Measurements from ENCODE around the gene KMT2C.

KMT2C gene

DNA sequence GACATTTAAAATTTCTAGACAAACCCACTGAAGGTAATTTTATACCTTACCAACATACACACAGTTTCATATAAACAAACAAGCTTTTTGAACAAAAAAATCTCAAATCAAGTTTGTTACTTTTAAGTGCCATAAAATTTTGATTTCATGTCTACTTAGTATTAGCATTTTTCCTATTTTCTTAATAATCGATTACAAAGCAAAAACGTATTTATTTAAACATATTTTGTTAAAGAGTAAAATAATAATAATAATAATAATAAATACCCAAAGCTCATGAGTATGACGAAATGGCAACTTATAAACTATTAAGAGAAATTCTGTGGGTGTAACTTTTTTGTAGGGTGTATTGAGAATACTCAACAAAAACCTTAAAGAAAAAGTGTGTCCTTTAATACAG is 232.7 kb downstream of the KMT2C start:
- no peak for TF ChIP-seq Cebpa-rat (IDR thresholded peaks at IDR 0.05)
- H3K27me3 ChIP-seq, result no peaks in the 10 kb centered on the region
- H3K4me2 ChIP-seq, result no peak overlapping the region
- no peak overlapping the region for H3K9ac ChIP-seq
- no peak overlapping the region for H3K27ac ChIP-seq
- no peak overlapping the region for H3K4me3 ChIP-seq
- peaks cover 65% of the 10 kb centered on the region for H3K36me3 ChIP-seq
- H4K20me1 ChIP-seq, result no peaks in the 10 kb centered on the region
- H3K9me3 ChIP-seq, result no peaks in the 10 kb centered on the region
- no peaks in the 10 kb centered on the region for H3K4me1 ChIP-seq

DNA sequence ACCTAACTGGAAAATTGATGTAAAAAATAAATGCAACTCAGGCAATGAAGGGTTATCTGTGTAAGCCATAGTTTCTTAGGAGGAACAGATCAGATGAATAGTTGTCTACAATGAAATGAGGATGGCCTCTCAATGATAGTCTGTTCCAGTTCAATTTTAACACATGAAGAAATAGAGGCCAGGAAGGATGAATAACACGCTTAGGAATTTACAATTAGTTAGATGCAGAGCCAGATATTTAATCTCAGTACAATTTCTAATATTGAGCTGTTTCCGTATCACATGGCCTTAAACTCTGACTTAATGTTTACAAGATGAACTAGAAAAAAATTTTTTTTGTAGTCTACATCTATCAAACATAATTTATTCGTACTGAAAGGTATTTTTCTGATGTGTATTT is 233.7 kb downstream of the KMT2C start:
- Histone ChIP-seq H3K9me3 (no peaks in the 10 kb centered on the region), H3K4me1 (no peaks in the 10 kb centered on the region), H3K4me2 (no peak overlapping the region), H3K27me3 (no peaks in the 10 kb centered on the region), H3K36me3 (peaks cover 58% of the 10 kb centered on the region), H3K27ac (no peak overlapping the region), H4K20me1 (no peaks in the 10 kb centered on the region), H3K4me3 (no peak overlapping the region), H3K9ac (no peak overlapping the region)
- TF ChIP-seq Cebpa-rat (IDR thresholded peaks at IDR 0.05), result no peak

GRCh38 chr7:152200395-152200794 is 235.4 kb downstream of the KMT2C start:
- no peak overlapping the region for H3K27ac ChIP-seq
- H3K9ac ChIP-seq, result no peak overlapping the region
- TF ChIP-seq Cebpa-rat (IDR thresholded peaks at IDR 0.05), result no peak
- no peaks in the 10 kb centered on the region for H3K4me1 ChIP-seq
- no peak overlapping the region for H3K4me2 ChIP-seq
- no peaks in the 10 kb centered on the region for H3K27me3 ChIP-seq
- no peak overlapping the region for H3K4me3 ChIP-seq
- H3K36me3 ChIP-seq, result peaks cover 64% of the 10 kb centered on the region
- H3K9me3 ChIP-seq, result no peaks in the 10 kb centered on the region
- no peaks in the 10 kb centered on the region for H4K20me1 ChIP-seq

DNA sequence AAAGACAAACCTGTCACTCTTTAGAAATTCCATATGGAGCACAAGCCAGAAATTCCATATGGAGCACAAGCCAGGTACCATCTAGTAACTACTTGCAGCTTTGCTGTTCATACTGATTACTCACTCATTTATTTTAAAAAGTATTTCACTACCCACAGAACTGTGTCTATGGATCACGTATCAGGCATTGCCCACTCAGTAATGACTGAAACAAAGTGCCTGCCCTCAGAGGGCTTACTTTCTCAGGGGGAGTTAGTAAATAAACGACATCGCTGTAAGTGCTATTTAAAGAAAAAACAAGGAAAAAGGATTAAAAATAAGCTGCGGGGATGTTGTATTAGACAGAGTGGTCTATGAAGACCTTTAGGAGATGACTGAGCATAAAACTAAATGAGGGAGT is 239.4 kb downstream of the KMT2C start:
- Histone ChIP-seq H3K36me3 (peaks cover 62% of the 10 kb centered on the region), H3K9me3 (no peaks in the 10 kb centered on the region), H3K27me3 (no peaks in the 10 kb centered on the region), H3K4me1 (peaks cover 24% of the 10 kb centered on the region), H3K4me2 (no peak overlapping the region), H3K4me3 (no peak overlapping the region), H4K20me1 (no peaks in the 10 kb centered on the region), H3K27ac (no peak overlapping the region), H3K9ac (no peak overlapping the region)
- no peak for TF ChIP-seq Cebpa-rat (IDR thresholded peaks at IDR 0.05)

- Histone ChIP-seq H4K20me1 (no peaks in the 10 kb centered on the region), H3K27ac (peak overlapping the region; percentile 76), H3K36me3 (peaks cover 68% of the 10 kb centered on the region), H3K4me3 (no peak overlapping the region), H3K27me3 (no peaks in the 10 kb centered on the region), H3K9ac (no peak overlapping the region), H3K9me3 (no peaks in the 10 kb centered on the region), H3K4me2 (peak overlapping the region; percentile 68), H3K4me1 (peaks cover 24% of the 10 kb centered on the region)
- TF ChIP-seq Cebpa-rat (IDR thresholded peaks at IDR 0.05), result no peak
Observed at GRCh38 chr7:152193880-152194279, 241.9 kb downstream of the KMT2C start.

- Histone ChIP-seq H3K27ac (no peak overlapping the region), H3K36me3 (peaks cover 87% of the 10 kb centered on the region), H3K27me3 (no peaks in the 10 kb centered on the region)
Observed at GRCh38 chr7:152189061-152189460, 246.7 kb downstream of the KMT2C start.

GRCh38 chr7:152185558-152185957 is 250.2 kb downstream of the KMT2C start:
- Histone ChIP-seq H4K20me1 (no peaks in the 10 kb centered on the region), H3K27ac (no peak overlapping the region), H3K4me3 (no peak overlapping the region), H3K9ac (no peak overlapping the region), H3K36me3 (peaks cover 94% of the 10 kb centered on the region), H3K27me3 (no peaks in the 10 kb centered on the region), H3K4me2 (no peak overlapping the region), H3K4me1 (no peaks in the 10 kb centered on the region), H3K9me3 (no peaks in the 10 kb centered on the region)
- no peak for TF ChIP-seq Cebpa-rat (IDR thresholded peaks at IDR 0.05)

More at GRCh38 chr7:152189061-152189460, 246.7 kb downstream of the KMT2C start:
- TF ChIP-seq Cebpa-rat (IDR thresholded peaks at IDR 0.05), result no peak
- peaks cover 20% of the 10 kb centered on the region for H3K4me1 ChIP-seq
- no peaks in the 10 kb centered on the region for H3K9me3 ChIP-seq
- H4K20me1 ChIP-seq, result no peaks in the 10 kb centered on the region
- H3K9ac ChIP-seq, result no peak overlapping the region
- H3K4me2 ChIP-seq, result no peak overlapping the region
- H3K4me3 ChIP-seq, result no peak overlapping the region

- Histone ChIP-seq H3K27ac (no peak overlapping the region), H3K4me1 (no peaks in the 10 kb centered on the region), H3K4me3 (no peak overlapping the region), H3K9ac (no peak overlapping the region), H3K36me3 (peaks cover 97% of the 10 kb centered on the region), H3K27me3 (no peaks in the 10 kb centered on the region), H4K20me1 (no peaks in the 10 kb centered on the region), H3K9me3 (no peaks in the 10 kb centered on the region), H3K4me2 (no peak overlapping the region)
- TF ChIP-seq Cebpa-rat (IDR thresholded peaks at IDR 0.05), result no peak
Observed at GRCh38 chr7:152180587-152180986, 255.2 kb downstream of the KMT2C start.

DNA sequence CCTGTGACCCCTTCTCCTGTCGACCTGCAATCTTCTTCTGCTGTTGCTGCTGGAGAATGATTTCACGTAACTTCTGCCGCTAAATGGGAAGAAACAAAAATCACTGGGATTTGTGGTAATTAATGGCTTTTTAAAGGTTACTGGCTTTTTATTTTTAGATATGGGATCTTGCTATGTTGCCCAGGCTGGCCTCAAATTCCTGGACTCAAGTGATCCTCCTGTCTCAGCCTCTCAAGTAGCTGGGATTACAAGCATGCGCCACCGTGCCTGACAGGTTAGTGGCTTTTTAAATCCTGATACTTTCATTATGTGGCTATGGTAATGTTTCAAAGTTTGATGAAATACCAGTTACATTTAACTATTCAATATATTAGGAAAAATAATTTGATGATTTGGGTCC is 255.8 kb downstream of the KMT2C start:
- H3K9ac ChIP-seq, result no peak overlapping the region
- no peaks in the 10 kb centered on the region for H3K4me1 ChIP-seq
- no peaks in the 10 kb centered on the region for H3K27me3 ChIP-seq
- H3K36me3 ChIP-seq, result peaks cover 98% of the 10 kb centered on the region
- no peak overlapping the region for H3K27ac ChIP-seq
- TF ChIP-seq Cebpa-rat (IDR thresholded peaks at IDR 0.05), result no peak
- H3K4me2 ChIP-seq, result no peak overlapping the region
- no peak overlapping the region for H3K4me3 ChIP-seq
- no peaks in the 10 kb centered on the region for H4K20me1 ChIP-seq
- no peaks in the 10 kb centered on the region for H3K9me3 ChIP-seq

GRCh38 chr7:152178405-152179058 is 257.3 kb downstream of the KMT2C start:
- no peak overlapping the region for H3K9ac ChIP-seq
- peaks cover 98% of the 10 kb centered on the region for H3K36me3 ChIP-seq

More at GRCh38 chr7:152178405-152179058, 257.3 kb downstream of the KMT2C start:
- Histone ChIP-seq H3K27me3 (no peaks in the 10 kb centered on the region), H3K27ac (no peak overlapping the region), H3K4me2 (no peak overlapping the region), H3K9me3 (no peaks in the 10 kb centered on the region), H3K4me1 (no peaks in the 10 kb centered on the region), H4K20me1 (no peaks in the 10 kb centered on the region), H3K4me3 (no peak overlapping the region)
- no peak for TF ChIP-seq Cebpa-rat (IDR thresholded peaks at IDR 0.05)

All from BLaER1 (cell line).